Myocyte (in vitro differentiated cells): Measurements from ENCODE around the gene KIF12. TPM values are rescaled to one million over a fixed set of nuclear protein-coding genes. Genes with fewer than 3 reads are reported as not detected.
"Not testable (repeated sequence)": the region's sequence is repeated elsewhere in the genome, so short reads cannot be mapped to it uniquely, and the experiment has no call there.

Experiments
- DNase-seq: peaks from one replicate; pipeline ENCODE4 v3.0.0-alpha.2; 2012; ENCODE audit warnings: low read depth
- polyA plus RNA-seq: library from polyadenylated mRNA; unstranded; fragments of >200 nt; gene quantifications from one replicate; pipeline ENCODE4 v1.2.1, GENCODE V29; 2012; ENCODE audit warnings: missing spikeins
- total RNA-seq: library from RNA; depleted of rRNA; stranded (reverse); fragments of >200 nt; gene quantifications from 2 replicates; pipeline ENCODE4 v1.2.3, GENCODE V29; 2014

KIF12 gene
- total RNA-seq: not detected in 2 replicates
- not detected for polyA plus RNA-seq

DNA sequence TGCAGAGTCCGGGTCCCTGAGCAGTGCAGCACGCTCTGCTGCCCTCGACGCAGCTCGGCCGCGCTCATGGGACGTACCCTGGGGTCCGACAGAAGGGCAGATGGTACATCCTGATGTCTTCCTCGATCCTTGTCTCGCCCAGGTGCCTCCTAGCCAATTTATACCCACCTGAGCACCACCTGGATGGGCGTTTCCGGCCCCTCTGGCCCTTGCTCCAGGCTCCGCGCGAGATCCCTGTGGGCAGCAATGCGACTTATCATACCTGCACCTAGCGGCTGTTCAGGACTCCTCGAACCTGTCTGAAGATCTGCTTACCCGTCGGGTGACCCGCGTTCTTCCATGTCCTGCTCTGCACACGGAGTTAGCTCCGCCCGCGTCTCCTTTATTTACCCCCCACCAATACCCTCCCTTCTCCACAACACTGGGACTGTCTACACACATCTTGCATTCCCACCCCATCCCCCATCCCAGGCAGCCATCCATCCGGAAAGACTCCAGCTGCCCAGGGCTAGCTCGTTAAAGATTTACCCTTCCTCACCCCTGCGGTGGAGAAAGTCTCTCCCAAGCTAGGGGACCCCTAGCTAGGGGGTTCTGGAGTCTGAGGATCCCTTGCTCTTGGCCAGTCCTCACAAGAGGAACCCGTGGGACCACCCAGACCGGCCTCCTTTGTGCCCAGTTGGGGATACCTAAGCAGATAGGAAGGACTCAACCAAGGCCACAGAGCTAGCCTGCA lies at the start of gene KIF12:
Gene KIF12 (minus strand): TSS at position 357 of the 733 bp plus-strand sequence. CDS start 16 bp downstream, at position 341.
- no peak for DNase-seq

DNA sequence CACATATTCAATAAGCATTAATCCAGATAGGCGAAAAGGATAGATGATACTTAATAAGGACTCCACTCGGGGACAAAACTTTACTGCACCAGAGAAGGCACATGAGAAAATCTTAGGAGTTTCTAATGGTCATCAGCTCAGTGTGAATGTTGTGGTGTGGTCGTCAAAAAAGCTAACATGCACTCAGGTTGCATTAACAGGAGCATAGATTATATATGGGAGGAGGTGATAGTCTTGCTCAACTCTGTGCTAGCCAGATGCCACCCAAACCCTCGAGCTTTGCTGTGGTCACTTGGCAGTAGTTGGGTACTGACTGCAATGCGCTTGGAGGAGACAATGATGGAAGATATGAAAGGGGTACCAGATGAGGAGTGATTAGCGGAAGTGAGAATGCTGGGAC lies 47.6 kb upstream of the KIF12 start:
- DNase-seq: no peak

DNA sequence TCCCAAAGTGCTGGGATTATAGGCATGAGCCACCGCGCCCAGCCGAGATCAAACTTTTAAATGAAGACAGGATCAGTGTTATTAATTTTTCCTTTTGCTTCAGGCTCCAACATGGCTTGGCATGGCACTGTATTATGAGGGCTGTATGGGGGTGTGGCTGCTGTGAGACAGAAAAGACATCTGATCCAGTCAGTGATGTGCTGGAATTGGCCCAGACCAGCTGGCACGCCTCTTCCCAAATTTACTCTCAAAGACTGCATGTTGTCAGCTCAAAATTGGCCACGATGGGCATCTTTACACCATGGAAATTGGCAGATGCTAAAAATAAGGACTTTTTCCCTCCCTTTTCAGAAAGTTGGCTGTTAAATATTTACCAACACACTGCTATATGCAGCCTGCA lies 44.1 kb upstream of the KIF12 start:
- peak; percentile 65 for DNase-seq

DNA sequence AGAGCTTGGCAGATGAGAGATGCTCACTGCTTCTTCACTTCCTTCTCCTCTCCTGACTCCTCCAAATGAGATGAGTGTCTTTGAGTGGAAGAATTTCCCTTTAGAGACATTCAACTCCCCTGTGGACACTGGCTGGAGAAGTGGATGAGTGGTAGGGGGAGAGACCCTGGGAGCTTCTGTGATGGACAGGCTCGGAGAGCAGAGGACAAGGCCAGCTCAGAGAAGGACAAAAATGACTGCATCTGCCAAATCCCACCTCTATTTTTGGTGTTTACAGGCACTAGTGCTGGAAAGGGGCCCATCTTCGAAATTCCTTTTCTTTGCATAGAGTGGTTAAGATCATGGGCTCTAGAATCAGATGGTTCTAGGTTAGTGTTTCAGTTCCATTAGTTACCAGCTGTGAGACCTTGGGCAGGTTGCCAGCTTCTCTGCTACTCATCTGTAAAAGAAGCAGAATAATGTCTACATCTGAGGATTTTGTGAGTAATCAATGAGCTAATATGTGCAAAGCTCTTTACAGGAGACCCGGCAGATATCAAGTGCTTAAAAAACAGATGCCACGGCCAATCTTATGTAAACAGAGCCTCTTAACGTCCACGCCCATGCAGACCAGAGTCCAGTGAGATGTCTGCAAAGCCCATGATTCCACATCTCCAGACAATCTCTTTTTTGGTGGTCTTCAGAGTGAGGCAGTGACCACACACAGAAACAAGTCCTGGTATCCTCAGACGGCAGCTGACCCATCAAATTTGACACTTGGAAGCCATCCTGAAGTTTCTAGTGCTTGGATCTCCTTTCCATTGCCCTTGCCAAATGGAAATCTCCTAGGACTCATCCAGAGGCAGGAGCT lies 42.7 kb upstream of the KIF12 start:
- peak; percentile 36 for DNase-seq

DNA sequence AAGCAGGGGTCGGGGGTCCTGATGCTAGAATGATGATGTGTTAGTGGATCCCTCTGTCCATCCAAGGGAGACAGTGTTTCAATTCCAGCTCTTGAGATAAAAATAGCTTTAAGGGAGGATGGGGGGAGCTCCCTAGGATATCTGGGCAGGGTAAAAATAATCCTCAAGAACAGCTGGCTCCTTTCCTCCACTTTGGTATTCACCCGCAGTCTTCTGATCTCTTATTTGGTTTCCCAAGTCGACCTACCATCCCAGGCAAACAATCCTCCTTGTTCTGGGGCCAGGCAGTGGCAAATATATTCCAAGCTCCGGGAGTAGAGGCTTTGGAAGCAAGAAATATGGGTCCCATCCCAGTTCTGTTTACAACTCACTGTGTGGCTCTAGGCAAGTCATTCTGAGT lies 41.8 kb upstream of the KIF12 start:
- peak; percentile 89 for DNase-seq

DNA sequence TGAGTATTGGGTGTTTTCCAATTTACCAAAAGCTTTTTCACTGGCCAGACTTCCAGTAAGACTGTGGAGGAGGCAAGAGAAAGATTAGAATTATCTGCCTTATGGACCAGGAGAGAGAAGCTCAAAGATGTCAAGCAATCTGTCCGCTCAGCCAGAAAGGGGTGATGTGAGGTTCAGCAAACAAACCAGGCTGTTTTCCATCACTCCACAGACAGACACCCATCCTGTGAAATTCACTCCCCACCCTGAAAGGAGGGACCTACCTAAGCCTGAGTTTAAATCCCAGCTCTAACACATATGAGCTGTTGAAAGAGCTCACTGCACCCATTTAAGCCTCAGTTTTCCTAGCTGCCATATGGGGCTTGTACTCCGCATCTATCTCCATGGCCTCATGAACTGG lies 41.3 kb upstream of the KIF12 start:
- no peak for DNase-seq

DNA sequence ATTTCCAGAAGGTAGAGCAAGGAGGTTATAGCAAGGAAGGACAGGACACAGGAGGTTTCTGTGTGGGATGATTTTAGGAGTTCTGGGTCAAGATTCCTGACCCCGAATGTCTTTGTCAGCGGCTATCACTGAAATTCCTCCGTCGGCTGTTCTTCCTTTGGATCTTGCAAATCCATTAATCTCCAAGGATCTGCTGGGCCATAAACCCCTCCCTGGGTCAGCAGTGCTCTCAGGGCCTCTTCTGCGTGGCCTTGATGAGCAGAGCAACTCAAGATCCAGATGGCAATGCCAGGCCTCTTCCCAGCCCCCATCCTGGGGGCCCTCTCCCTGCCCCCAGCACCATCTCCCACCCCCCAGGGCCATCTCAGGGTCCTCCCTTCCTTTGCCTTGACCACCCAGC lies 40.0 kb upstream of the KIF12 start:
- DNase-seq: no peak

DNA sequence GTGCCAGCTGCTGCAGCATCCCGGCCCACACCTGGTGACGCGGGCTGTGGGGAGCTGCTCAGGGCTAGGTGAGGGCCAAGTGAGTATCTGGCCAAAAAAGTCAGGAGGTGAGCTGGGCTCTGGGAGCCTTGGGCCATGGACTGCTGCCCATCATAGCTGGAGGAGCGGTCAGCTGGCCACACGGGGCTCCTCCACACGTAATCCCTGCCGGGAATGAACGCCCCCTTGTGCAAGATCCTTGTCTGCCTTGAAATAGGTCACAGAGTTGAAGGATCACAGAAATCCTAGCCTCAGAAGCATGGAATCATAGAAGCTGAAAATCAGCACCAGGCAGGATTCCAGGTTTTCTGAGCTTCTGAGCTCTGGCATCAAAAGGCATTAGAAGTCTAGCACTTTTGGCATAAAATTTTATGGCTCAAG lies 39.5 kb upstream of the KIF12 start:
- DNase-seq: no peak

DNA sequence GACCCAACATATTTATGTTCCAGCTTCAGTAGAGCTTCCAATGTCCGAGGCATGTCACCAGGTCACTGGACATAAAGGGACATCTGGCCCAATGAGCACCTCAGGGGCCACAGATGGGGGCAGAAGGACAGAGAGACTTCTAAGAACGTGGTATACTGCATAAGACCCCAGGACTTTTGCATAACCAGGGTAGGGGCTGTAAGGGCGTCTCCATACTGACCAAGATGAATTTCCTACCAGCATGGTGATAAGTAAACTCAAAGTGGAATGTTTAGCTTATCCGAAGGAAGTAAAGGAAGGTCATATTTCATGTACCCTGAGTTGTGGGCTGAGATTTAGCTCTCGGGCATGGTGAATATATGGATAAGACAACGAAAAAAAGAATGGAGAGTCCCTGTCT lies 38.7 kb upstream of the KIF12 start:
- no peak for DNase-seq

DNA sequence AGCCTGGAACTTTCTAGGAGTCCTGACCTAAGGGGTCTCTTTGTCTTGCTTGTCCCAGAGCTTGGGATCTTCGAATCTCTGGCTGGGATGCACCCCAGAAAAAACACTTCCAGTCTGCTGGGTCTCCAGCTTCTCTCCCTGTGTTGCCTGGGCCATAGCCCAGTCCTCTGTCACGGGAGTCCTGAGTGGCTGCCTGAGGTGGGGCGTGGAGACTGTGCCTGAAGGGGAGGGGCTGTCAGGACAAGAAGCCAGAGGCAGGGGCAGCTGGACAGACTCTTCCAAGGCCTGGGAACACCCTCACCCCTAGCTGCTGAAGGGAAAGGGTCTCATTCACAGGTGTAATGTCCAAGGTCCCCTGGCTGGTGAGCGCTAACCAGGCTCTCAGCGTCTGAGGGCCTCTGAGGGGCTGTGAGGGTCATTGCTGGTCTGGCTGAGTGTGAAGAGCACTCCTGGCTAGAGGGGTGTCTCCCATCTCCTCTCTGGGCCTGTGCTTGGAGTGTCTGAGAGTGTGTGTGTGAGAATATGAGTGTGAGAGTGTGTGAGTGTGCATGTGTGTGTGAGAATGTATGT lies 35.8 kb upstream of the KIF12 start:
- DNase-seq: no peak

DNA sequence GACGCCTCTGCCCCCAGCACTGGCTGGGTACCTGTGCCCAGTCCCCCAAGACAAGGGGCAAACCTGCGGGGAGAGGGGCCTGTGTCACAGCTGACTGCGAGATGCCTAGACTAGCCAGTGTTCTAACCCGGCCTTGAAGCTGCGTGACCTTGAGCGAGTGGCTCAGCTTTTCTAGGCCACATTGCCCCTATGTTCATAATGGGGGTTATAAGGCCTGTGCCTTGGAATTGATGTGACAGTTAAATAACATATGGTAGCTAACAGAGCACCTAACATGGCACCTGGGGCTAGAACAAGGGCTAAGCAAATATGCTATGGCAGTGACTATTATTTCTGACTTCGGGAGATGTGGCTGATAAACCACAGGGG lies 33.4 kb upstream of the KIF12 start:
- no peak for DNase-seq

DNA sequence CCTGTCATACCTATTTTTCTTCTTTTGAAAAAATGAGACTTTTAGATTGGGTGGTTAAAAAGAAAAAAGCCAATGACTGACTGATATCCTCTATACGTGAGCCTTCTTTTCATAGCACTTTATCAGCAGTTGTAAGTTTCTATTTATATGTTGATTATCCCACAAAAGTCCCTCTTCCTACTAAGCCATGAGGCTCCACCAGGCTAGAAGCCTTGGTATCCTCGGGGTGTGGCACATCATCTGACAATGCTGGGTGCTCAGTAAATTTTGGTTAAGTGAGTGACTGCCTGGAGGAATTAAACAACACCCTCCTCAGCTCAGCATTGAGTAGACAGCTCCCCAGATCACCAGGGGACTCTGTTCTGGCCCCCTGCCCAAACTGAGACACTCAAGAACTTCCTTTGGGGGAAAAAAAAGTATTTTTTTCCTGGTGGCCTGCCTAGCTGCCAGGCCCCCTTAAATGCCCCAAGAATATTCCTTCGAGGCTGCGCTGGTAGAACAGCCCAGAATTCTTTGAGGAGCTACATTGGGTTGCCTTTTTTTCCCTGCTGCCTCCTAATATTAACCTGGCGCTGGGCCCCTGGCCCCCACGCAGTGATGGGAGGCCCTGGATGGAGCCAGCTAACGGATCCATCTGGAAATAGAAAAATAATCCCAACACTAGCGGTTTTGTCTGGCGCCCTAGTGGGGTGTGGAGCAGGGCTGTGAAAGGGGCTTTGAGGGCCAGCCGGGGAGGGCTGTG lies 32.9 kb upstream of the KIF12 start:
- DNase-seq: peak; percentile 62

DNA sequence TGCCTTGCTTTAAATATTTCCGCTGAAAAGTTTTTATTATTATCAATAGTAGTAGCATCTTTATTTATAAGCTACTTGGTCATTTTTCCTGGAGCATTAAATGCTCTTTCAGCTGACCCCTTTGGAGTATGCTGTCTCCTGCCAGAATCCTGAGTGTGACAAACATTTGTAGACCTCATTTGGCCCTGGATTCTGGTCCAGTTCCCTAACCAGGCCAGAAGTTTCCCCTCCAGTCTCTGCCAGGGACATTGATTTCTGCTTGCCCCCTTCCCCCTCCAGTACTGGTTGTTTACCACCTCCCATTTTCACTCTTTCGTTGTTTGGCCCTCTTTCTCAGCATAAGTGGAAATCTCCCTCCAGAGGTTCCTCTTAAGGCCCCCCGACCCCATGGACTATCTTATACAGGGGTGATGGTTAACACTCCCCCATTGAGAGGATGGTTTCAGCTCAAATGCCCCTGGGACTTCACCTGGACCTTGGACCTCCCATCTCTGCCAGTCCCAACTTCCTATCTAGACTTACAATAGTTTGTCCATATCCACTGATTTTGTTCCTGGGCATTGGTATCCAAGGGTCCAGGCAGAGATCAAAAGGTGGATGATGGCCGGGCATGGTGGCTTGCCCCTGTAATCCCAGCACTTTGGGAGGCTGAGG lies 31.7 kb upstream of the KIF12 start:
- DNase-seq: no peak

DNA sequence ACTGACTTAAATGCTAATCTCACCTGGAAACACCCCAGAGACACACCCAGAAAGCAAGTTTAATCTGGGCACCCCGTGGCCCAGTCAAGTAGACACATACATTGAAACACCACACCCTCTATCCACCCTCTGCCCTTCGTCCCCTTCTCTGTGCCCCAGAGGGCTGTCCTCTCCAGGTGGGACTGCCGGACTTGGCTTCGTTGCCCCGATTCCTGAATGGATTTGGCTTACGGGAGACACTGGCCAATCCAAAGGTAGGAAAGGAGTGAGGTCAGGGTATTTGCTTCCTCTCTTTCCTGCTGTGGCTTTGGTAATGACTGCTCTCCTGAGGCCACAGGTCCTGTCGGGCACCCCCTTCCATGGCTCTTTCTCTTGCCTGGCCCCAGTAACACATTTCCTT lies 31.0 kb upstream of the KIF12 start:
- DNase-seq: no peak

DNA sequence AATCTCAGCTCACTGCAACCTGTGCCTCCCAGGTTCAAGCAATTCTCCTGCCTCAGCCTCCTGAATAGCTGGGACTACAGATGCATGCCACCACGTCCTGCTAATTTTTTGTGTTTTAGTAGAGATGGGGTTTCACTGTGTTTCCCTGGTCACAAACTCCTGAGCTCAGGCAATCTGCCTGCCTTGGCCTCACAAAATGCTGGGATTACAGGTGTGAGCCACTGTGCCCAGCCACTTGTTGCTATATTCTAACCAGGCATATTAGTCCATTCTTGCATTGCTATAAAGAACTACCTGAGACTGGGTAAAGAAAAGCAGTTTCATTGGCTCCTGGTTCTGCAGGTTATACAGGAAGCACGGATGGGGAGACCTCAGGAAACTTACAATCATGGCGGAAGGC lies 29.7 kb upstream of the KIF12 start:
- not testable (repeated sequence) for DNase-seq

DNA sequence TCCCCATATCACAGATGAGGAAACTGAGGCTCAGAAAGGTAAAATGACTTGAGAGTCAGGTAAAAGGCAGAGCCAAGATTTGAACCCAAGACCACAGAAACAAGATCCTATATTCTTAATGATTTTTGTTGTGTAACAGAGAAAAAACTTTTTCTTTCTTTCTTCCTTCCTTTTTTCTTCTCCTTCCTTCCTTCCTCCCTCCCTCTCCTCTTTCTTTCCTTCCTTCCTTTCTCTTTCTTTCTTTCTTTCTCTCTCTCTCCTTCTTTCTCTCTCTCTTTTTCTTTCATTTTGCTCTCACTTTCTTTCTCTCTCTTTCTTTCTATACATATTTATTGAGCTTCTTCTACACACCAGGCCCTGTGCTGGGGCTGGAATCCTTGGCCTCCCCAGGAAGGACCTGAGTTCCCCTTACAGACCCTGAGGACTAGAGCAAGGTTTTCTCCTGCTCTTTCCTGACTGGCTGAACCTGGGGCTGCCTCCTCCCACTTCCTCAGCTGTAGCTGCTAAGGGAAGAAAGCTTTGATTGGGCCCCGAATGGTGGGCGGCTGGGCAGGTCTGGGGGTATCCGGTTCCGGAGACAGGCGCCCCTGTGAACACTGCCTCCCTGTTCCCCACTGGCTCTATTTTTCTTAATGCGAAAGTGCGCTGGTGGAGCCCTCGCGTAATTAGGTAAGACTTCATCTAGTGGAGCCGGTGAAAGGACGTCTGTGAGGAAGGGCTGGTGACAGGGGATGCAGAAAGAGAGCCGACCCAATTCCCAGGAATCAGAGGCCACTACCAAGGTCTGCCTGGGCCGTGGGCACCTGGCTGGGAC lies 27.4 kb upstream of the KIF12 start:
- DNase-seq: no peak

DNA sequence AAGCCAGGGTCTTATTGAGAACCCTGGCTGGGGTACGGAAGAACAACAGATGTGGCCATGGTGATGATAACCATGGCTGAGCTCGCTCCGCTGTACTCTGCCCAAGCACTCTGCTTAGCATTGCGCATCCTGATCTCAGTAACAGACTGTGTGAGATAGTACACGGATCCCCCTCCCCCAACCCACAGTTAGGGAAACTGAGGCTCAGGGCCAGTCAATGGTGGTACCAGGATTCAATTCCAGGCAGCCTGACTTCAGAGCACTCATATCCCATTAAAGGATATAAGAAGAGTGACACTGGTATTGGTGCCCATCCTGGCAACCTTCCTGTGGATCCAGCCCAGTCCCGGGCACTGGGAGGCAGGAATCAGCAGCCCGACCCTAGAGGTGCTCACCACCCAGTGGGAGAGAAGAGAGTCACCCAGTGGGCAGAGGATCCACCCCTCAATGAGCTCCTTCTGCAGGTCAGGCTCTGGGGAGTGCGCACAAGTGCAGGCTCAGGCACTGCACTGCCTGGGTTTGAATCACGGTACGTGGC lies 26.5 kb upstream of the KIF12 start:
- DNase-seq: no peak

DNA sequence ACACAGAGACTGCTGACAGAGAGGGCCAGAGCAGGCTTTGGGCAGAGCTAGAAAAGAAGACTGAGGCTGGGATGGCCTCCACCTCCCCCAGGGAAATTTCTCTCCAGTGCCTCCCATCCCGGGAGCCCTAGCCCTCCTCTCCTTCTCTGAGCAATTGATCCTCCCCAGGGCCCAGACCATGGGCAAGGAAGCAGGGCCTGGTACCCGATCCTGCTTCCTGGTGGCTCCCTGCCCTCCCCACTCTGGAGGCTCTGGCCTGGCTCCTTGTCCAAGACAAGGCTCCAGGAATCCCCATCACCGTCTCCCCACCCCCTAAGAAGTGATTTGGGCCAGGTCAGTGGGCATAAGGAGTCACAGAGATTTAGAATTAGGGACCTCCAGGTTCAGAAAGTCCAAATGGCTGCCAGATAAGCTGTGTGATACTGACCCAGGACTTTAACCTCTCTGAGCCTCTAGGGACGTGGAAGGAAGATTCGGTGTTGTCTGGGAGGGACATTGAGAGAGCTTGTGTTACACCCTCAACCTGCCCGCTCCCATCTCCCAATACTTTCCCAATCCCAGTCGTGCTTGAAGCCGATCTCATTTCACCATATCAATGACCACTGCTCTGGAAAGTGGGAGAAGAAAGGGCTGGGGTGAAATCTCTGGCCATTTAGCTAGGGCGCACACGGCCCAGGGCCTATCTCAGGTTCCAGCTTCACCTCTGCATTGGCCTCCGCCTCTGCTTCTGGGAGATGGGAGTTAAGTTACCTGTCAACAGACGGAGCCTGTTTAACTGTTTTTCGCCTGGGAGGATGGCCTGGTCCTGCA lies 25.8 kb upstream of the KIF12 start:
- DNase-seq: no peak

DNA sequence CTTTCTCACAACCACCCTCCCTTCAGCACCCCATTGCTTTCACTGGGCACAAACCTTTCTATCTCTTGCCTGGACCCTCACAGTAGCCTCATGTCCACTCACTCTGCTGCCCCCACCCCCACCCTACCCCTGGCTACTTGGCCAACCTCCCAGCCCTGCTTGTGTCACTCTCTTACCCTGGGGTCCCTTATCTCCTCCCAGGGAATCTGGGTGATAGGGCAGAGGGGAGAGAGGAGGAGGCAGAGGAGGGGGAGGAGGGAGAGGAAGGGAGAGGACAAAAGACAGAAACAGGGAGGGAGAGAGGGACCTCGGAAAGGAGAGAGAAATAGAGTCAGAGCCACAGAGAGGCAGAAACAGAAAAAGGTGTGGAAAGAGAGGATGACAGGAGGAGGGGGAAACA lies 25.0 kb upstream of the KIF12 start:
- DNase-seq: no peak
